ENCODE results near the gene ZC3H12D.
"Not testable (repeated sequence)": the region's sequence is repeated elsewhere in the genome, so short reads cannot be mapped to it uniquely, and the experiment has no call there.

Gene ZC3H12D

DNA sequence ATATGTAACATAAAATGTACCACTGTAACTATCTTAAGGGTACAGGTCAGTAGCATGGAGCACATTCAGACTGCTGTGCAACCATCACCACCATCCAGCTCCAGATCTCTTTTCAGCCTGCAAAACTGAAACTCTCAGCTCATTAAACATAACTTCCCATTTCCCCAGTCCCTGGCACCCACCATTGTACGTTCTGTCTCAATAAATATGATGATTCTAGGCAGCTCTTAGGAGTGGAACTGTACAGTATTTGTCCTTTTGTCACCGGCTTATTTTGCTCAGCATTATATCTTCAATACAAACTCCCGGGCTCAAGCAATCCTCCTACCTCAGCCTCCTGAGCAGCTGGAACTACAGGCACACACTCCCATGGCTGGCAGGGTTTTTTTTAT, 1.5 kb downstream of the ZC3H12D start:
- DNase-seq = no peak

DNA sequence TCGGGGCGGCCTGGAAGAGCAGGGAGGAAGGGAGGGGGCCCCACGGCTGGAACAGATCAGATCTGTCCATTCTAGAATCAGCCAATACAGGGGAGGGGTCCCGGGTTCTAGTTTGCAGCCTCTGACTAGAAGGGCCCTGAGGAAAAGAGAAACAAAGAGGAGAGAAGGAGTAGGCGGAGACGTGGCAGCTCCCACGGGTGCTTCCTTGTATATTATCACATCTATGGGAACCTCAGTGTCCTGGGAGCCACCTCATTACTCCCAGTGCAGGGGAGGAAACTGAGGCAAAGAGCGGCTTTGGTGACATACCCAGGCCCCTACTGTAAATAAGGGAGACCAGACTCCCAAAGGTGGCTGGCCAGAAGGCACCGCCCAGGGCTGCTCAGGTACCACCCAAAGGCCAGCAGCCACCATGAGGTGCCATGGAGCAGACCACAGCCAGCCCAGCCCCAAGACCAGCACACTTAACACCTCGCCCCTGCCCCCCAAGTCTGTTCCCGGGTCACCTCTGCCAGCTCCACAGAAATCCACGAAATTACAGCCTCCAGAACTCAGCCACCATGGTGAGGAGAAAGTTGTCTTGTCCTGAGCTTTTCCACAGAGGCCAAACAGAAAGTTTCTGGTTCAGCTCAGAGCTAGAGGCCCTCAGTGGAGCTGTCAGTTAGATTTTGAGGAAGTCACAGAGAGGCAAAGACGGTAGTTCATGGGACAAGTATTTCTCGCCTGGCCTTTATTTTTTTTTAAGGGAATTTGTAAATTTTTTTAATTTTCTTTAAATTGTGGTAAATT, 2.1 kb downstream of the ZC3H12D start:
- DNase-seq = no peak

DNA sequence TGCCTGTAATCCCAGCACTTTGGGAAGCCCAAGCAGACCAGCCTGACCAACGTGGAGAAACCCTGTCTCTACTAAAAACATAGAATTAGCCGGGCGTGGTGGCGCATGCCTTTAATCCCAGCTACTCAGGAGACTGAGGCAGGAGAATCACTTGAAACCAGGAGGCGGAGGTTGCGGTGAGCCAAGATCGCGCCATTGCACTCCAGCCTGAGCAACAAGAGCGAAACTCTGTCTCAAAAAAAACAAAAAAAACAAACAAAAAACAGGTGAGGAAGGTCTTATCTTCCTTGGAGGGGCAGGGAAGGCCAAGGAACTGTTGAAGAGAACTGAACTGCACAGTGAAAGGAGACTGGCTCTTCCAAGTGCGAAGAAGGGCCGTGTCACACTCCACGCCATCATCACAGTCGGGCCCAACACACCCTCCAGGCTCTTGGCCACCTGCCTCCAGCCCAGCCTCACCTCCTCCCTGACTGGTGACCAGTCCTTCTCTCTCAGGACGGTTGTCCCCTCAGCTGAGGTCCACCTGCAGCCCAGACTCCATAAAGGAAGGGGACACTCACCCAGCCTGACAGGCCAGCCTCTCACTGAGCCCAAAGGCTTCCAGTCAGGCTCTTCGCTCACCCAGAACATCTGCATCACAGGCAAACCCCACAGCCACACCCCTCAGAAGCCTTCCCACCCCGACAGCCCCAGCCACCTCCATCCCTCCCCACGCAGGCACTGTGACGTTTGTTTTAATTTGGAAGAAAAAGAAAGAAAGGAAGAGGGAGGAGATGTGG, 4.1 kb downstream of the ZC3H12D start:
- DNase-seq = no peak

DNA sequence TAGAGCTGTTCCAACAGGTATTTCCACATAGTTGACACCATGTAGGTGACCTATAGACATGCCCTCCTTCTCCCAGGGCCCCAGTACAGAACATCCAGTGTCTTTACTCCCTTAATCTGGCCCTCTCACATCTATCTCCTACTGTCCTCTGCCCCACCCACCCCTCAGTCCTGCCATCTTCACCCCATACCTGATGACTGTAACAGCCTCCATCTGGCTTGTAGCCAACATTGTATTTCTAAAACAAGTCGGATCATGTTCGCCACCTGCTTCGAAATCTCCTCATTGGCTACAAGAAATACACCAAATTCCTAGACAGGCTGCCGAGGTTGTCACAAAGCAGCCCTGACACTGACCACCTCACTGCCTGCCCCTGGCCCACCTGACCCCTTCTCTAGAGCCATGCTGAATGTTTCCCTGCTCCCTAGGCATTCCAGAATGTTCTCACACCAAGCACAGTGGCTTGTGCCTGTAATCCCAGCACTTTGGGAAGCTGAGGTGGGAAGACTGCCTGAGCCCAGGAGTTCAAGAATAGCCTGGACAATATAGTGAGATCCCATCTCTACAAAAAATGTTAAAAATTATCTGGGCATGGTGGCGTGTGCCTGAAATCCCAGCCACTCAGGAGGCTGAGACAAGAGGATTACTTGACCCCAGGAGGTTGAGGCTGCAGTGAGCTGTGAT, 6.0 kb downstream of the ZC3H12D start:
- peak; percentile 71 for DNase-seq

DNA sequence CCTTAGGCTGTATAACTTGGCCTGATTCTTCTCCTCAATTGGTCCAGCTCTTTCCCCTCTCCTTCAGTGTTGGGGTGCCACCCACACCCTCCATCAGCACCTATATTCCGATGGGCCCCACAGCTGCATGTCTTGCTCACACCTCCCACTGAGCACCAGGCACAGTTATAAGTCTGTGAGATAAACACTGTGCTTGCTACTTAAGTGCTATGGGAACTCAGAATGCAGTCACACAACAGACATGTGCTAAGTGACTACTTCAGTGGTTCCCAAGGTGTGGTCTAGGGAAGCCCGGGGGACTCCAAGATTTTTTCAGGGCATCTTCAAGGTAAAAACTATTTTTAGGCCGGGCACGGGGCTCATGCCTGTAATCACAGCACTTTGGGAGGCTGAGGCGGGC, 7.3 kb downstream of the ZC3H12D start:
- DNase-seq = no peak

DNA sequence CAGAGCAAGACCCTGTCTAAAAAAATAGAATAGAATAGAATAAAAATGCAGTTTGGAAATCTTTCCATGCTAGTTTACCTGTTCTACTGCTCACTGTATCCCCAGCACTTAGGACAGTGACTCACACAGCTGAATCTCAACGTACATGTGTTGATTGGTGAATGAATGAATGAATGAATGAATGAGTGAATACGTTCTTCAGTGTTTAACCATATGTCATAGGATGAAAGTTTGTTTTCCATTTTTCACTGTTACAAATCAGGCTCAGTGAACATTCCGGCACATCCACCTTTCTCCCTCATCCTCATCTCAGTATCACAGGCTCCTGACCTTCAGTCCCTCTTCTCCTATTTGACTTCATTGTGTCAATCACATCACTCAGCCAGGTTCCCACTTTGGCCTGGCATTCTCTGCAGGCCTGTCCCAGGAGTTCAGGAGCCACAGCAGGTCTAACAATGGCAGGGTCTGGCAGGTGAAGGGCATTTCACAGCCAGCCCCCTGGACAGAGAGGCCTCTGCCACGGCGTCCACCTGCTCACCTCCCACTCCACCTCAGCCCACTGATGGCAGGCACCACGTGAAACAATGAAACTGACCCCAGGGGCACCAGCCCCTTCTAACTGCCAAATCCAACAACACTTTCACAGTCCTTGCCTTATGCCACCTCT, 7.9 kb downstream of the ZC3H12D start:
- DNase-seq = no peak

DNA sequence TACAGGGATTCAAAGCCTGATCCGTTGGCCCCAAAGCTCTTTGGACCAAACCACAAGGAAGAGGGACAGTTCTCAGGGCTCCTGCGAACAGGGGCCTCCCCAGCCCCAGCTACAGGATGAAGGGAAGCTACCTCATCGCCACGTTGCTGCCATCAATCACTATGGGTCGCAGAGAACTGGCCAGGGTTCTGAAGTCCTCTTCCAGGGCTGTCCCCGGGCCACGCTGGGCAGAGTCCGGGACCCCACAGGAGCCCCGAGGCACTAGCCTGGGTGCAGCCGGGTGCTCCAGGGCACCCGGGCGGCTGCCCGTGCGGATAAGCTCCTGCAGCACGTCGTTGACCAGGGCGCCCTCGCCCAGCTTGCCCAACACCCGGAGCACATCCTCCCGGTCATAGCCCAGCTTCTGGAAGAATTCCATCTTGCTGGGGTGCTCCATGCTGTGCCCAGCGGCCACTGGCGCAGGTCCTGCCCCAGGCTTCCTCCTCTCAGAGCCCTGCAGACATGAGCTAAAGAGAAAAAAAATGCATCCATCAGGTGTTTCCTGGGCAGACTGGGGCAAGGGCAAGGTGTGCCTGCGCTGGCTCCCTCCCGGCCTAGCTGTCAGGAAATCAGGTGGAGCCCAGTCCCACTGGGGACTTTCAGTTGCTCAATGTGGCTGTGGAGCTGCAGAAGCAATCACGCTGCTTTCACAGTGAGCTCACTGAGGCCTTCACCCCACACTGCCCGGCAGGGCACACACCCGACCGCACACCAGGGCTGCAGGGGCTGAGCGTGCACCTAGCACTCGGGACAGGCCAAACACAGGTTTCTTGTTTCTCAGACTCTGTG, 10.5 kb downstream of the ZC3H12D start:
- DNase-seq = no peak

DNA sequence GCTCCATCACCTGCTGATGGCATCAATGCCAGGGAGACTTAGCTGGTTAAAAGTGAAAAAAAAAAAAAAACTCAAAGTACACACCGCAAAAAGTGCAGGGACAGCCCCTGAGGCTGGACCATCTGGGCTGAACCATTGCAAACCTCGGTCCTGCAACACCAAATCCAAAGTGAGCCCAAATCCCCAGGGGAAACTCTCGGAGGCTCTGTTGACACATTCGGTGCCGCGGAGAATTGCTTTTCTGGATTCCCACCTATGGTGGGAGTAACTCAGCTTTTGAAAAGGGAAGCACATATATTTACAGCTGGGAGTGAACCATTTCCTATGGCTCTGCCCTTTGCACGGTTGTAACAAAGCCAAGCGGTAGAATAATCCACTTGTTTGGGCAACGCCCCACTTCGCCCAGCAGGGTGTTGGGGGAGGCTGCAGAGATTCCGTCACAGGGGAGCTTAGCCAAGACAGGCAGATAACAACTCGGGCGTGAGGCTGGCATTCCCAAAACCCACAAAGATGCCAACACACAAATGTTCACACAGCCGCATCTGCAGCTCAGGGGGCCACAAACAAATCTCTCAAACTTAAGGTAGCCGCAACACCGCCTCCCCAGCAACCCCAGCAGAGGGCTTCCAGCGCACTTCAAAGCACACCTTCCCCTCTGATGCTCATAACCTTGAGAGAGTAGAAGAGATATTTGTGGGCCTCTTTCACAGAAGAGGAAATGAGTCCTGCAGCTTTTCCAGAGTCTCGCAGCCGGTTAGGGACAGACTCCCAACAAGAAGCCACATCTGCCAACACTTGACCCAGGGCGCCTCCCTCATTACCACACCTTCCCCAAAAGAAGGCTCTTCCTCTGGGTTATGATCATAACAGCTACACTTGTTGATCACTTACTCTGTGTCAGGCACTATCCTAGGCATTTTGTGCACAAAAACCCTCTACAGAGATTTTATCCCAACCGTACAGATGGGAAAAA, 11.4 kb downstream of the ZC3H12D start:
- peak; percentile 64 for DNase-seq

DNA sequence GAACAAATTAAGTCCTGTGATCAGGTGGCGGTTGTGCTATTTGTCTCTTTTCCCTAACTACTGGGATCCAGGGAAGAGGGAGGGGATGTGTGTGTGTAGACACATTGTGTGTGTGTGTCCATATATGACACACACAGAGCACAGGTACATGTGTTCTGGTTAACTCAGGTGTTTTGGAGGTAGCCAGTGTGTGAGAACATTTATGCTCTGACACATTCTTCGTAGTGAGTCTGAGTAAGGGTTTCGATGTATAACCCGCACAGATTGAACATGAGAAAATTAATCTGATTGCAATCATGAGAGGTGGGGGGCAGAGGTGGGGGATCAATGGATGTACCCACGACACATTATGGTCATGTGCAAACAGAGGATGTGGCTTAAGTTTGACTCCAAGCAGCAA, 12.6 kb downstream of the ZC3H12D start:
- no peak for DNase-seq

DNA sequence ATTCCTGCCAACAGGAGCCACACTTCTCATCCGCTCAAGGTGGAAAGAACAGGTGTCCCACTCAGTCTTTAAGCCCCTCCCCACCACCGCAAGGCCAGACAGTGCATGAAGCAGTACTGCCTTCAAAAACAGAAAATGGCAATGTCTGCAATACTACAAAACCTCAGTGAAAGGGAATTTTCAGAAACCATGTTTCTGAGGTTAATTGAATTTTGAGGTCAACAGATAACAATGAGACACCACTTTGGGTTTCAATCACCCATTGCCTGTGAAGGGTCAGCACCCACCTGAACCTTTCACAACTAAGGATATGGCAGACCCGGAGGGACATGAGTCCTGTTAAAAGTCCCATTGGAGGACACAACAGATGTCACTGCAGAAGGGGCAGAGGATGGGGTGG, 13.0 kb downstream of the ZC3H12D start:
- no peak for DNase-seq

DNA sequence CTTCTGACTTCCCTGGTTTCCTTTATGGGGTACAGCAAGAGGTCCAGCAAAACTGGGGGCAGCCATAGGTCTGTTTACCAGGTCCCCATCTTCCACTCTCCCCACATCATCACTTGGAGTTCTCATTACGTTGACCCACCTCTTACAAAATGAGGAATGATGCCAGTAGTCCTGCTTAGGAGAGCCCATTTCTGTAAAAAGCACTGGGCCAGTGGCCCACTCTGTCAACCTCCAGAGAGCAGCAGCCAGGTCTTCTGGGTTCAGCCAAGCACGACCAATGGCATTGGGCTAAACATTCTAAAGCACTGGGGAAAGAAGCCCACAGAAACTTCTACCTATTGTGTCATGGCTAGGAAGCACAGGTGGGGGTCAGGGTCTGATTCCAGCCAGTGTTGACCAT, 13.9 kb downstream of the ZC3H12D start:
- DNase-seq = no peak

DNA sequence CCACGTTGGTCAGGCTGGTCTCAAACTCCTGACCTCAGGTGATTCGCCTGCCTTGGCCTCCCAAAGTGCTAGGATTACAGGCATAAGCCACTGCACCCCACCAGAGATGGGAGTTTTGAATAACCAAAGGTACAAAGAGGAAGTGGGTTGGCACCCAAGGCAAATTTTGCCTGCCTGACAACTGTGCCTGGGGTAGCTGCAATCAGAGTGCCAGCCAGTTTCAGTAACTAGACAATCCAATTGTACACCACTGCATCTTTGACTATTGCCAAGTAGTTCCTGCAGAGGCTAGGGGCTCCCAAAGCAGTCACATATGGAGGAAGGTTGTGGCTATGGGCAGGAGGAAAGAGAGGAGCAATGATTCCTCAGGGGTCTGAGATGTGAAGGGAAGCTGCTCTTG, 16.6 kb downstream of the ZC3H12D start:
- DNase-seq = no peak

DNA sequence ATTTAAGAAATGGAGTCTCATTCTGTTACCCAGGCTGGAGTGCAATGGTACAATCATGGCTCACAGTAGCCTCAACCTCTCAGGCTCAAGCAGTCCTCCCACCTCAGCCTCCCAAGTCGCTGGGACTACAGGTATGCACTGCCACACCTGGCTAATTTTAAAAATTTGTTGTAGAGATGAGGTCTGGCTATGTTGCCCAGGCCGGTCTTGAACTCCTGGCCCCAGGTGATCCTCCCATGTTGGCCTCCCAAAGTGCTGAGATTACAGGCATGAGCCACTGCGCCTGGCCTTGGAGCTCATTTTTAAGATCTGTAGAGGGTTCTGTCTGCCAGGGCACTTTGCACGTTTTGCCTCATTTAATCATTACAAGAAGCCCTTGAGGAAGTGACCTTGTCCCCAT, 17.5 kb downstream of the ZC3H12D start:
- no peak for DNase-seq

DNA sequence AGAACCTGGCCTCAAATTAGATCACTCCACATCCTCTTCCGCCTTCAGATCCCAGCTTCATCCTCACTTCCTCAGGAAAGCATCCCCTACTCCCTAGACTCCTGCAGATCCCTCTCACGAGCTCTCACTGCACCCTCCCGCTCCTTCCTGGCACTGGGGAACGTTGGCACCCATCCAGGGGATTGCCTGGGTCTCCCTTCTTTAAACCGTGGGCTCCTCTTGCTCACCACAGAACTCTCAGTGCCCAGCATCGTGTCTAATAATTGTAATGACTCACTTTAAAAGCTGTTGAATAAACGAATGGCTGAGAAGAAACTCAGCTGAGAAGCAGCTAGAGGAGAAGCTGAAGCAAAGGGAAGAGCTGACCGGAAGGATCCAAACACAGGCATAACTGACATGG, 20.4 kb downstream of the ZC3H12D start:
- no peak for DNase-seq

DNA sequence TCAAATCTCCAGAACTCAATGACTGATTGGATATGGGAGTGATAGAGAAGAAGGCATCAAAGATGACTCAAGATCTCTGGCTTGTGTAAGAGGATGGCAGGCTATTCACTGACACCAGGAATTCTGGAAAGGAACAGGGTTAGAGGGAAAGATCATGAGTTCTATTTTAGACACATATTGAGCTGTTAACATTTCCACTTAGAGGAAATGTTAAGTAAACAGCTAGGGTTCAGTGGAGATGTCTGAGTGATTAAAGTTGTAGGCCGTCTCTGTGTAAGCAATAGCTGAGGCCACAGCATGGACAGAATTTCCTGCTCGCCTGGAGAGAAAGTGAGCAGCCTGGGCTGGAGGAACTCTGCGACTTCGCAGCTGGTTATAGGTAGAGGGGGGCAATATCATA, 21.0 kb downstream of the ZC3H12D start:
- no peak for DNase-seq

DNA sequence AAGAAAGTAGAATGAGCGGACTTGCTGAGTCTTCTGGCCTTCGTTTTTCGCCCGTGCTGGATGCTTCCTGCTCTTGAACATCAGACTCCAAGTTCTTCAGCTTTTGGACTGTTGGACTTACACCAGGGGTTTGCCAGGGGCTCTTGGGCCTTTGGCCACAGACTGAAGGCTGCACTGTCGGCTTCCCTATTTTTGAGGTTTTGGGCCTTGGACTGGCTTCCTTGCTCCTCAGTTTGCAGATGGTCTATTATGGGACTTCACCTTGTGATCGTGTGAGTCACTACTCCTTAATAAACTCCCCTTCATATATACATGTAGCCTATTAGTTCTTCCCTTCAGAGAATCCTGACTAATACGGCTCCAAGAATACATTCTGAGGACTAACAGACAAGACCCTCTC, 22.1 kb downstream of the ZC3H12D start:
- not testable (repeated sequence) for DNase-seq

DNA sequence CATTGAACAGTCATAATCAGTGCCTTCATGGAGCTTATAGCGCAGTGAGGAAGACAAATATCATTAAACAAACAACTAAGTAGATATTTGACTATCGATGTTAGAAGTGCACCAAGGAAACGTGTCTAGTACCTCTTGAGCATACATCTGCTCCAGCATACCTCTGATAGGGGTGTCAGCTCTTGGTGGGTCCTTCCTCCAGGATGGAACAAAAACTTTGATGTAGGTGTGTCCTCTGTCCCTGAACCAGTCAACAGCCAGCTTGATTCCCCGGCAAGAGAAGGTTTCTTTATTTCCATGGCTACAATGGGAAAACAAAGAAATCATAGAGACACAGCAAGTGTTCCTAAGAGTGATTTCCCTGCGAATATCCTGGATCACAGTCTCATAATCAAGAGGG, 23.1 kb downstream of the ZC3H12D start:
- no peak for DNase-seq

DNA sequence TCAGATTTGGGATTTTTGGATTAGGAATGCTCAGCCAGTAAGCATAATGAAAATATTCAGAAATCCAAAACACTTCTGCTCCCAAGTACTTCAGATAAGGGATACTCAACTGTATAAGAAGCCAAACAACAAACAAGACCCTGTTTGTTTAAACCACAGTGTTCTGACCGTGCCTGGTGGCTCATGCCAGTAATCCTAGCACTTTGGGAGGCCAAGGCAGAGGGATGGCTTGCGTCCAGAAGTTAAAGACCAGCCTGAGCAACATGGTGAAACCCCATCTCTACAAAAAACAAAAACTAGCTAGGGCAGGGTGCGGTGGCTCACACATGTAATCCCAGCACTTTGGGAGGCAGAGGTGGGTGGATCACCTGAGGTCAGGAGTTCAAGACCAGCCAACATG, 24.6 kb downstream of the ZC3H12D start:
- DNase-seq = not testable (repeated sequence)

DNA sequence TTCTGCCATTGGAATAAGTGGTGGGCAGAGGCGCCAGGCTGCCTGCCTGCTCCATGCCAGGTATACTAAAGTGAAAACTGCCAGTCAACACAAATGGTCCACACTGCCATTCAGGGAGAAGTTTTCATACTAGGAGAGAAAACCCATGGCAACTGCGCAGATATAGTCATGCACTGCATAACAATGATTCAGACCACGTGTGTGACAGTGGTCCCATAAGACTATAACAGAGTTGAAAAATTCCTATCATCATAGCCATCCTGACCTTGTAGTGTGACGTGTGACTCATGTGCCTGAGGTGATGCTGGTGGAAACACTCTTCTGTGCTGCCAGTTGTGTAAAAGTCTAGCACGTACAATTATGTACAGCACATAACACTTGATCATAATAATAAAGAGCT, 25.1 kb downstream of the ZC3H12D start:
- DNase-seq = no peak

DNA sequence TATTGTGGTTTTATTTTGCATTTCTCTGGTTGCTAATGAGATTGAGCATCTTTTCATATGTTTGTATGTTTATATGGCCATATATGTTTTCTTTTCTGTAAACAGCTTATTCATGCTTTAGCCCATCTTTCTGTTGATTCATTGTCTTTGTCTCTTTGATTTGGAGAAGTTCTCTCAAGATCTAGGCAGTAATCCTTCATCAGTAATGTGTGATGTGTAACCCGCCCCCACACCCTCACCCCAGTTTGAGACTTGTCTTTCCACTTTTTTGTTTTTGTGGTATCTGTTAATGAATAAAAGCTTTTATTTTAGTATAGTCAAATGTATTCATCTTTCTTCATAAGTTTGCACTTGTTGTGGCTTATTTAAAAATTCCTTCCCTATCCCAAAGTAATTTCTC, 26.0 kb downstream of the ZC3H12D start:
- DNase-seq = no peak

DNA sequence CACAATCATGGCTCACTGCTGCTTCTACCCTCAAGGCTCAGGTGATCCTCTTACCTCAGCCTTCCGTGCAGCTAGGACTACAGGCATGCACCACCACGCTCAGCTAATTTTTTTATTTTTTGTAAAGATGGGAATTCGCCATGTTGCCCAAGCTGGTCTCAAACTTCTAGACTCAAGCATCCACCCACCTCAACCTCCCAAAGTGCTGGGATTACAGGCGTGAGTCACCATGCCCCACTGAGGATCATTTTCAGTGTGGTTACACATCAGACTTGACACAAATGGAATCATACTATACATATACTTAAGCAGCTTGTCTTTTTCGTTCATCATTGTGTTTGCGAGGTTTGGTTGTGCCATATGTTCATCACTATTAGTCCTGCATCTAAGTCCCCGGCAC, 26.6 kb downstream of the ZC3H12D start:
- peak; percentile 53 for DNase-seq
